PC-9 (cell line): Measurements from ENCODE around the gene MGAT5. TPM values are rescaled to one million over a fixed set of nuclear protein-coding genes. Genes with fewer than 3 reads are reported as not detected.

Source experiments
- BruUV-seq: library from RNA; stranded (reverse); fragments of 400-500 nt; replicated peaks from 2 replicates; lab custom pipeline; 2021; lab: Mats Ljungman, UMichigan
- CTCF ChIA-PET: fragments of 300-600 bp; sonication (Branson Sonifier 250); formaldehyde crosslinking; loops from one replicate; lab custom pipeline; 2022; ENCODE audit warnings: antibody characterized with exemption; lab: Charles Lee
- POLR2A ChIA-PET: fragments of 300-600 bp; sonication (Branson Sonifier 250); formaldehyde crosslinking; loops from one replicate; lab custom pipeline; 2022; ENCODE audit warnings: antibody characterized with exemption; ENCODE audit not compliant: unreplicated experiment; lab: Charles Lee
- DNase-seq, 2 experiments: peaks; one replicate each; pipeline versions ENCODE4 v3.0.0 to v3.0.0-alpha.2; 2015 to 2022; ENCODE audit warnings: mixed read lengths in 1 of 2
- H2AFZ ChIP-seq: fragments of 200-600 bp; sonication (generic); 2 replicates; pipeline ENCODE4 v1.8.1; 2017; ENCODE audit warnings: antibody characterized with exemption
- H3F3A ChIP-seq: fragments of 200-600 bp; sonication (generic); 2 replicates; pipeline ENCODE4 v1.8.1; 2017; ENCODE audit warnings: antibody characterized with exemption, mild to moderate bottlenecking, low read depth; ENCODE audit not compliant: insufficient read depth
- H3K27ac ChIP-seq: fragments of 200-600 bp; sonication (generic); 2 replicates; pipeline ENCODE4 v1.6.1; 2016; ENCODE audit warnings: mixed run types
- H3K27me3 ChIP-seq: fragments of 200-600 bp; sonication (generic); 2 replicates; pipeline ENCODE4 v1.6.1; 2016; ENCODE audit warnings: low read depth, mixed run types; ENCODE audit not compliant: insufficient read depth
- H3K36me3 ChIP-seq: fragments of 200-600 bp; sonication (generic); 2 replicates; pipeline ENCODE4 v1.6.1; 2016; ENCODE audit warnings: low read depth, mixed run types
- H3K4me1 ChIP-seq: fragments of 200-600 bp; sonication (generic); replicated peaks from 2 replicates; pipeline ENCODE4 v1.6.1; 2016; ENCODE audit warnings: mixed run types; ENCODE audit not compliant: insufficient read depth
- H3K4me2 ChIP-seq: fragments of 200-600 bp; sonication (generic); 2 replicates; pipeline ENCODE4 v1.6.1; 2017; ENCODE audit warnings: mixed run types
- H3K4me3 ChIP-seq: fragments of 200-600 bp; sonication (generic); 2 replicates; pipeline ENCODE4 v1.6.1; 2016; ENCODE audit warnings: mixed run types
- H3K79me2 ChIP-seq: fragments of 200-600 bp; sonication (generic); 2 replicates; pipeline ENCODE4 v1.6.1; 2017; ENCODE audit warnings: low read depth, mixed run types
- H3K9me2 ChIP-seq: fragments of 200-600 bp; sonication (generic); 2 replicates; pipeline ENCODE4 v1.8.1; 2017; ENCODE audit warnings: mild to moderate bottlenecking; ENCODE audit not compliant: insufficient read depth
- H3K9me3 ChIP-seq: fragments of 200-600 bp; sonication (generic); 2 replicates; pipeline ENCODE4 v1.8.1; 2016; ENCODE audit warnings: low read depth; ENCODE audit not compliant: insufficient read depth
- H4K20me1 ChIP-seq: fragments of 200-600 bp; sonication (generic); 2 replicates; pipeline ENCODE4 v1.8.1; 2017; ENCODE audit not compliant: insufficient read depth
- EZH2 ChIP-seq: fragments of 200-600 bp; sonication (generic); IDR thresholded peaks from 2 replicates; pipeline ENCODE4 v1.8.0; 2017; ENCODE audit warnings: antibody characterized with exemption, low read depth
- intact Hi-C: fragments of 100-400 bp; cut with micrococcal nuclease; formaldehyde crosslinking; loops from one replicate; pipeline ENCODE4 v1.10.0; 2022; ENCODE audit not compliant: unreplicated experiment
- total RNA-seq: library from RNA; stranded (reverse); gene quantifications from 2 replicates; pipeline ENCODE4 v1.2.3, GENCODE V29; 2021
- TF ChIP-seq, protein P1 (sequence below): fragments of 200-600 bp; sonication (generic); conservative IDR thresholded peaks from 2 replicates; pipeline ENCODE4 v1.6.1; 2017; ENCODE audit warnings: mixed run types, antibody characterized with exemption, mild to moderate bottlenecking, moderate library complexity

The MGAT5 gene
- total RNA-seq, 1 experiment from 2014 or later = 33.5 TPM

DNA sequence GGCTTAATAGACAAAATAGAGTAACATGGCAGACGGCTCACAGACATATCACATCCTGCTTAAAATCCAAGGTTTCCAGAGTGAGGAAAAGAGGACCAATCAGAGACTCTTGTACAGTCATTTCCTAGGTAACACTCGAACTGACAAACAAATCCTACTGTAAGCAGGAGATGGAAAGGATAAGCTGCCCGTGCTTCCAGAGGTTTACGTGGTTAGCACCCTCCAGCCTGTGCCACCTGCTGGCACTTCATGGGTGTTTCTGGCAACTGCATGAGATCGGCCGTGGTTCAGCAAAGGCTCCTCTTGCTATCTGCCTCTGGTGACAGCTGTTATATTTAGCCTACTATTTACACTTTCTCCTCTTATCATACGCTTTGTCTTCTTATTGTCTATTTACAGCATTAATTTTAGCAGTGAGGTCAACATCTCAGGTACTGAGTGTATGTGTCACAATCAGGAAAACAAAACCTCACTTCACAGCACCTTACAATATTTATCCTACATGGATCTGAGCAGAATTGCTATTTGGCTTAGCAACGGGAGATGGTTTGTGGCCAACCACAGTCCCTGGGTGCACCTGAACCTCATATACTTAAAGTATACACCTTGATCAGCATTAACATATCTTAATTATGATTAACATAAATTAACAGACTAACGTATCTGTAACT is 238.0 kb downstream of the MGAT5 start:
- no peaks in the 10 kb centered on the region for H3K9me2 ChIP-seq
- H3K9me3 ChIP-seq = no peaks in the 10 kb centered on the region
- H3F3A ChIP-seq = no peaks in the 10 kb centered on the region
- intact Hi-C loops = no loop called here
- no peaks in the 10 kb centered on the region for H4K20me1 ChIP-seq
- DNase-seq = peak in 1 of 2 experiments; percentile 12
- no peak overlapping the region for H3K4me3 ChIP-seq
- no TSS peak for BruUV-seq
- no peak overlapping the region for H2AFZ ChIP-seq
- H3K27me3 ChIP-seq = no peaks in the 10 kb centered on the region
- POLR2A ChIA-PET = no interaction called here
- H3K36me3 ChIP-seq = no peaks in the 10 kb centered on the region
- CTCF ChIA-PET = no interaction called here
- H3K4me1 ChIP-seq = no peaks in the 10 kb centered on the region
- H3K27ac ChIP-seq = no peak overlapping the region
- H3K4me2 ChIP-seq = no peak overlapping the region
- H3K79me2 ChIP-seq = no peaks in the 10 kb centered on the region
- TF ChIP-seq, protein P1, sequence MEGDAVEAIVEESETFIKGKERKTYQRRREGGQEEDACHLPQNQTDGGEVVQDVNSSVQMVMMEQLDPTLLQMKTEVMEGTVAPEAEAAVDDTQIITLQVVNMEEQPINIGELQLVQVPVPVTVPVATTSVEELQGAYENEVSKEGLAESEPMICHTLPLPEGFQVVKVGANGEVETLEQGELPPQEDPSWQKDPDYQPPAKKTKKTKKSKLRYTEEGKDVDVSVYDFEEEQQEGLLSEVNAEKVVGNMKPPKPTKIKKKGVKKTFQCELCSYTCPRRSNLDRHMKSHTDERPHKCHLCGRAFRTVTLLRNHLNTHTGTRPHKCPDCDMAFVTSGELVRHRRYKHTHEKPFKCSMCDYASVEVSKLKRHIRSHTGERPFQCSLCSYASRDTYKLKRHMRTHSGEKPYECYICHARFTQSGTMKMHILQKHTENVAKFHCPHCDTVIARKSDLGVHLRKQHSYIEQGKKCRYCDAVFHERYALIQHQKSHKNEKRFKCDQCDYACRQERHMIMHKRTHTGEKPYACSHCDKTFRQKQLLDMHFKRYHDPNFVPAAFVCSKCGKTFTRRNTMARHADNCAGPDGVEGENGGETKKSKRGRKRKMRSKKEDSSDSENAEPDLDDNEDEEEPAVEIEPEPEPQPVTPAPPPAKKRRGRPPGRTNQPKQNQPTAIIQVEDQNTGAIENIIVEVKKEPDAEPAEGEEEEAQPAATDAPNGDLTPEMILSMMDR = no peak
- no peak for TF ChIP-seq EZH2

DNA sequence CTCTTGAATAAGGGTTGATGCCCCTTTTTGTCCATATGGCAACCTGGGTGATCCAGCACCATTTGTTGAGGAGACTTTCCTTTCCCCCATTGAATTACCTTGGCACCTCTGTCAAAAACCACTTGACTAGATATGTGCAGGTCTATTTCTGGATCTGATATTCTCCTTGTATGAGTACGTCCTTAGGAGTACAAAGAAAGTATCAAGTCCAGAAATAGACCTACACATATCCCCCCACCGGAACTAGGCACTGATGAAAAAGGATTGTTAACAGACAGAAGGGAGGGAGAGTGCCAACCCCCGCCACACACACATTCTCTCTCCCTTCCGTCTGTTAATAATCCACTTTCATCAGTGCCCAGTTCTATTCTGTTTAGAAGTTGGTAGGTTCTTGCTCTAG is 239.9 kb downstream of the MGAT5 start:
- POLR2A ChIA-PET = no interaction called here
- intact Hi-C loops = no loop called here
- CTCF ChIA-PET = no interaction called here

DNA sequence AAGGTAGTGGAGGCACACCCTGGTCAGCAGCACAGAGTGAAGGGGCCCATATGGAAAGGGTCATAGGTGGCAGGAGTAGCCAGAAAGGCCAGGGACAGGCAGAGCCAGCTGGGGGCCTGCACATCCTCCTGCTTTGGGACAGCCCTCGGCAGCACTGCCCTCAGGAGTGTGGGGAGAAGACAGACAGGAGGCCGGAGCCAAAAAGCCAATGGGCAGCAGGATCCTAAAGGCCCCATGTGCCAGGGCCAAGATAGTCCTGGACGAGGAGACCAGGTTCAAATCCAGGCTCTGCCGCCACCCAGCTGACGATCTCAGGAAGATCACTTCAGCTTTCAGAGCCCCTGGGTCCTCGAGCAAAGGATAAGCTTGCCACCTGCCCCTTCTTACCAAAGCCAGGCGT is 244.8 kb downstream of the MGAT5 start:
- no peak overlapping the region for H3K27ac ChIP-seq
- no peak overlapping the region for H3K4me2 ChIP-seq
- no peaks in the 10 kb centered on the region for H4K20me1 ChIP-seq
- no peaks in the 10 kb centered on the region for H3F3A ChIP-seq
- no peaks in the 10 kb centered on the region for H3K9me3 ChIP-seq
- TF ChIP-seq, protein P1 = no peak
- TF ChIP-seq EZH2 = no peak
- ChIA-PET POLR2A (no interaction called here), CTCF (no interaction called here)
- no TSS peak for BruUV-seq
- no peak for DNase-seq
- H2AFZ ChIP-seq = no peak overlapping the region
- no peaks in the 10 kb centered on the region for H3K9me2 ChIP-seq
- intact Hi-C loops = no loop called here
- H3K79me2 ChIP-seq = no peaks in the 10 kb centered on the region
- H3K27me3 ChIP-seq = no peaks in the 10 kb centered on the region
- H3K4me3 ChIP-seq = no peak overlapping the region
- H3K36me3 ChIP-seq = no peaks in the 10 kb centered on the region
- no peaks in the 10 kb centered on the region for H3K4me1 ChIP-seq

More for the DNA sequence above, 239.9 kb downstream of the MGAT5 start:
- H3K27ac ChIP-seq = no peak overlapping the region
- DNase-seq = no peak
- H3K9me2 ChIP-seq = no peaks in the 10 kb centered on the region
- no peaks in the 10 kb centered on the region for H3K9me3 ChIP-seq
- no peak for TF ChIP-seq EZH2
- TF ChIP-seq, protein P1 = no peak
- H3F3A ChIP-seq = no peaks in the 10 kb centered on the region
- H3K4me3 ChIP-seq = no peak overlapping the region
- no peaks in the 10 kb centered on the region for H3K79me2 ChIP-seq
- no peaks in the 10 kb centered on the region for H4K20me1 ChIP-seq
- no peak overlapping the region for H2AFZ ChIP-seq
- no TSS peak for BruUV-seq
- no peaks in the 10 kb centered on the region for H3K36me3 ChIP-seq
- H3K4me1 ChIP-seq = no peaks in the 10 kb centered on the region
- no peak overlapping the region for H3K4me2 ChIP-seq
- H3K27me3 ChIP-seq = no peaks in the 10 kb centered on the region
